Stomach (tissue), 9 donors: ENCODE data around the gene MRPL58. TPM values are rescaled to one million over a fixed set of nuclear protein-coding genes. Genes with fewer than 3 reads are reported as not detected.

ENCODE experiments used
- DNase-seq, 2 donors: peaks; one replicate each; pipeline versions ENCODE4 v3.0.0 to v3.0.0-alpha.2; 2013 to 2019
- H3K27ac ChIP-seq, 5 donors: fragments of 200-600 bp in 4 of 5; sonication (generic) in 4 of 5; one replicate each; pipeline ENCODE4 v1.5.1; 2013 to 2019; ENCODE audit warnings: mild to moderate bottlenecking in 1 of 5, moderate library complexity in 1 of 5
- H3K27me3 ChIP-seq, 3 donors: fragments of 200-600 bp; sonication (generic); one replicate each; pipeline ENCODE4 v1.5.1; 2017 to 2019; ENCODE audit warnings: mixed run types in 1 of 3
- H3K36me3 ChIP-seq, 4 donors: fragments of 200-600 bp; sonication (generic); 1 replicate in 3 of 4; 2 replicates in 1 of 4; pipeline ENCODE4 v1.5.1; 2016 to 2019
- H3K4me1 ChIP-seq, 4 donors: fragments of 200-600 bp; sonication (generic); one replicate each; pipeline ENCODE4 v1.5.1; 2016 to 2019
- H3K4me3 ChIP-seq, 4 donors: fragments of 200-600 bp; sonication (generic) in 3 of 4; one replicate each; pipeline ENCODE4 v1.5.1; 2016 to 2019; ENCODE audit warnings: mild to moderate bottlenecking in 1 of 4
- H3K9me3 ChIP-seq, 4 donors: fragments of 200-600 bp; sonication (generic); one replicate each; pipeline ENCODE4 v1.5.1; 2016 to 2019
- CTCF ChIP-seq, 7 experiments: fragments of 450-650 bp in 4 of 7; fragments of 200-600 bp in 3 of 7; sonication (generic) in 3 of 7; IDR thresholded peaks; one replicate each; pipeline ENCODE4 v1.5.1; 2016 to 2019; ENCODE audit warnings: antibody characterized with exemption in 7 of 7, control low read depth in 2 of 7, mild to moderate bottlenecking in 1 of 7
- EP300 ChIP-seq: sonication (generic); formaldehyde crosslinking; IDR thresholded peaks from one replicate; pipeline ENCODE4 v1.6.1; 2017; ENCODE audit warnings: antibody characterized with exemption
- POLR2A ChIP-seq, 4 donors: fragments of 450-650 bp; IDR thresholded peaks; one replicate each; pipeline ENCODE4 v1.6.1; 2016; ENCODE audit warnings: antibody characterized with exemption in 4 of 4, control low read depth in 2 of 4, mild to moderate bottlenecking in 1 of 4, moderate library complexity in 1 of 4
- POLR2AphosphoS5 ChIP-seq, 3 donors: sonication (generic); formaldehyde crosslinking; IDR thresholded peaks; one replicate each; pipeline ENCODE4 v1.6.1; 2016; ENCODE audit warnings: antibody characterized with exemption in 3 of 3
- WGBS, 5 donors: extraction: QIAGEN DNeasy Blood & Tissue Kit in 3 of 5; methylation state at CpG; one replicate each; pipeline versions ENCODE4 v1.1.5 to v1.1.7; 2013 to 2018; 5-methylcytosine and 5-hydroxymethylcytosine counted together
- intact Hi-C: fragments of 100-400 bp; cut with DNase I; formaldehyde crosslinking; loops from one replicate; pipeline ENCODE4 v1.15.1; 2023; ENCODE audit warnings: low total_unique reads
- polyA plus RNA-seq, 3 donors: library from polyadenylated mRNA; stranded (reverse); fragments of 200-250 nt; gene quantifications; one replicate each; pipeline ENCODE4 v1.2.3, GENCODE V29; 2013
- total RNA-seq, 5 donors: library from RNA; depleted of rRNA; stranded (reverse); fragments of >200 nt; gene quantifications; one replicate each; pipeline versions ENCODE4 v1.1.0 to v1.2.3, GENCODE V29; 2014 to 2016
- donor health status: healthy with polysubstance abuse.
- donor health status: Bipolar disorder and iron deficiency.
- donor health status: healthy.

Gene MRPL58
- total and polyA plus RNA-seq, 8 donors = 6.7 to 69.0 (median 38.7) TPM

GRCh38 chr17:75001915-75002843, 10.3 kb upstream of the MRPL58 start:
- Histone ChIP-seq H3K4me1 (no peaks in the 10 kb centered on the region), H3K27ac (no peak overlapping the region), H3K36me3 (peaks cover 55 to 75% (median 65%) of the 10 kb centered on the region in 4 donors), H3K9me3 (no peaks in the 10 kb centered on the region), H3K4me3 (no peak overlapping the region), H3K27me3 (no peaks in the 10 kb centered on the region)
- WGBS, 5 donors = 76 to 91% (median 89%) methylated on average over 14 to 15 of the region's 15 CpGs
- no peak for DNase-seq
- intact Hi-C loops = no loop called here
- TF ChIP-seq POLR2AphosphoS5 (IDR thresholded peaks at IDR 0.05) (no peak), EP300 (no peak), POLR2A (IDR thresholded peaks at IDR 0.05) (no peak), CTCF (IDR thresholded peaks at IDR 0.05) (no peak)

DNA sequence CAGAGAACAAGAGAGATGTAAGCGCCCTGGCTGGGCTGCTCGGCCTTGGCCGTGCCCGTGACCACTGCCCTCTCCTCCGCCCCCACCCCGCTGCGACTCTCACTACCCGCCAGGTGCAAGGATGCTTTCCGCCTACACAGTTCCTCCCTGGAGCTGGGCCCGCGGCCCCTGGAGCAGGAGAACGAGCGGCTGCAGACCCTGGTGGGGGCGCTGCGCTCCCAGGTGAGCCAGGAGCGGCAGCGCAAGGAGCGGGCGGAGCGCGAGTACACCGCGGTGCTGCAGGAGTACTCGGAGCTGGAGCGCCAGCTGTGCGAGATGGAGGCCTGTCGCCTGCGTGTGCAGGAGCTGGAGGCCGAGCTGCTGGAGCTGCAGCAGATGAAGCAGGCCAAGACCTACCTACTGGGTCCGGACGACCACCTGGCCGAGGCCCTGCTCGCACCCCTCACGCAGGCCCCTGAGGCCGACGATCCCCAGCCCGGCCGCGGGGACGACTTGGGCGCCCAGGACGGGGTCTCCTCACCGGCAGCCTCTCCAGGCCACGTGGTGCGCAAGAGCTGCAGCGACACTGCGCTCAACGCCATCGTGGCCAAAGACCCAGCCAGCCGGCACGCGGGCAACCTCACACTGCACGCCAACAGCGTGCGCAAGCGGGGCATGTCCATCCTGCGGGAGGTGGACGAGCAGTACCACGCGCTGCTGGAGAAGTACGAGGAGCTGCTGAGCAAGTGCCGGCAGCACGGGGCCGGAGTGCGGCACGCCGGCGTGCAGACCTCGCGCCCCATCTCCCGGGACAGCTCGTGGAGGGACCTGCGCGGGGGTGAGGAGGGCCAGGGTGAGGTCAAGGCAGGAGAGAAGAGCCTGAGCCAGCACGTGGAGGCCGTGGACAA, 9.2 kb upstream of the MRPL58 start:
- intact Hi-C loops = no loop called here

GRCh38 chr17:75003957-75004355, 8.5 kb upstream of the MRPL58 start:
- intact Hi-C loops = no loop called here
- Histone ChIP-seq H3K27ac (no peak overlapping the region), H3K27me3 (no peaks in the 10 kb centered on the region), H3K4me1 (no peaks in the 10 kb centered on the region), H3K9me3 (no peaks in the 10 kb centered on the region), H3K4me3 (no peak overlapping the region), H3K36me3 (peaks cover 55 to 73% (median 65%) of the 10 kb centered on the region in 4 donors)
- 85 to 99% (median 92%) methylated on average over 19 of the region's 19 CpGs for WGBS, 5 donors
- TF ChIP-seq CTCF (IDR thresholded peaks at IDR 0.05) (no peak), EP300 (no peak), POLR2AphosphoS5 (IDR thresholded peaks at IDR 0.05) (no peak), POLR2A (IDR thresholded peaks at IDR 0.05) (no peak)
- no peak for DNase-seq

More for the DNA sequence above, 9.2 kb upstream of the MRPL58 start:
- Histone ChIP-seq H3K36me3 (peaks cover 55 to 75% (median 65%) of the 10 kb centered on the region in 4 donors), H3K4me1 (no peaks in the 10 kb centered on the region), H3K27ac (no peak overlapping the region), H3K4me3 (no peak overlapping the region), H3K9me3 (no peaks in the 10 kb centered on the region), H3K27me3 (no peaks in the 10 kb centered on the region)
- no peak for DNase-seq
- 86 to 89% (median 87%) methylated on average over 53 to 76 of the region's 76 CpGs for WGBS, 5 donors
- no peak for TF ChIP-seq POLR2AphosphoS5 (IDR thresholded peaks at IDR 0.05)

DNA sequence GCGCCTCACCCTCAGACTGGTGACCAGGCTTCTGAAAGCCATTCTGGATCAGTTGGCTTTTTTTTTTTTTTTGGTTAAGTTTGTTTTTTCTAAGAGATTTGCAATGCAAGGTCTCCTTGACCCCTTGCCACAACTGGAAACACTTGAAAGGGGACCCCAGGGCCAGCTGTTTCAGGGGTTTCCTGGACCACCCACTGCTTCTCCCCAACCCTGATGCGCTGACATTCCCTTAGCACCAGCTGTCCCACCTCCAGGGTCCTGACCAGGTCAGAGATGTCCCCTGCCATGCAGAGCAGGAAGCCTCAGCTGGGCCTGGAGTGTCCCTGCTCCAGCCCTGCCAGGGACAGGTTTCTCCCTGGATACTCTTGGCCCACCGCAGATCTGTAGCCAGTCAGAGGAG, 8.1 kb upstream of the MRPL58 start:
- Histone ChIP-seq H3K9me3 (no peaks in the 10 kb centered on the region), H3K36me3 (peaks cover 55 to 69% (median 63%) of the 10 kb centered on the region in 4 donors), H3K27ac (no peak overlapping the region), H3K4me3 (no peak overlapping the region), H3K27me3 (no peaks in the 10 kb centered on the region), H3K4me1 (no peaks in the 10 kb centered on the region)
- WGBS, 5 donors = 89 to 100% (median 95%) methylated on average over 2 to 3 of the region's 3 CpGs
- intact Hi-C loops = no loop called here
- DNase-seq = no peak
- no peak for TF ChIP-seq POLR2A (IDR thresholded peaks at IDR 0.05)
- TF ChIP-seq POLR2AphosphoS5 (IDR thresholded peaks at IDR 0.05) = no peak
- no peak for TF ChIP-seq EP300
- TF ChIP-seq CTCF (IDR thresholded peaks at IDR 0.05) = no peak
